ENCODE results near the gene CD209. TPM values are rescaled to one million over a fixed set of nuclear protein-coding genes. Genes with fewer than 3 reads are reported as not detected.

Gene CD209
- total RNA-seq, 6 experiments from 2014 or later = not detected

- peaks cover 28% of the 10 kb centered on the region for H3K27me3 Mint-ChIP-seq (ENCODE audit: insufficient read depth)
- no peaks in the 10 kb centered on the region for H3K36me3 Mint-ChIP-seq (ENCODE audit: low read depth)
- no peak overlapping the region for H3K27ac Mint-ChIP-seq
- no peaks in the 10 kb centered on the region; the same call in 1 of the 2 replicates for H3K9me3 Mint-ChIP-seq
- no peaks in the 10 kb centered on the region for H3K4me1 Mint-ChIP-seq (ENCODE audit: low read depth)
- no peak for DNase-seq
- no peak for TF ChIP-seq CTCF (IDR thresholded peaks at IDR 0.05)
- H3K4me3 Mint-ChIP-seq = no peak overlapping the region
Observed at GRCh38 chr19:7731615-7732014, 15.7 kb downstream of the CD209 start.

DNA sequence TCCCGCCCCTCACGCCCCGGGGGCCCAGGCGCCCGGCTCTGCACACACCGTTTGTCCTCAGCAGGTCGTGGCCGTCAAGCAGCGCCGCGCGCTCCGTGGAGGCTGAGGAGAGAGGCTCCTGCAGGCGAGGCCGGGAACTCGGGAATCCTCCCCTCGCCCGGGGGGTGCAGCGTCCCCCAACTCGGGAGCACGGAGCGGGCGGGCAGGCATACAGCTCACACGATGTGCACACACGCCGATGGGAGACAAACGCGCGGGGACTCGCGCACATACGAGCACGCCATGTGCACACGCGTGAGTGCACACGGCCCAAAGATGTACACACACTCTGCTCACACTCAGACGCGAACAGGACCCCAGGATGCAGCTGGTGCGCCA is 16.1 kb downstream of the CD209 start:
- no peaks in the 10 kb centered on the region for H3K36me3 Mint-ChIP-seq (ENCODE audit: low read depth)
- DNase-seq = no peak
- H3K9me3 Mint-ChIP-seq = no peaks in the 10 kb centered on the region; the same call in 1 of the 2 replicates
- no peak overlapping the region for H3K4me3 Mint-ChIP-seq
- no peaks in the 10 kb centered on the region for H3K4me1 Mint-ChIP-seq (ENCODE audit: low read depth)
- peaks cover 27% of the 10 kb centered on the region for H3K27me3 Mint-ChIP-seq (ENCODE audit: insufficient read depth)
- no peak for TF ChIP-seq CTCF (IDR thresholded peaks at IDR 0.05)
- no peak overlapping the region for H3K27ac Mint-ChIP-seq

DNA sequence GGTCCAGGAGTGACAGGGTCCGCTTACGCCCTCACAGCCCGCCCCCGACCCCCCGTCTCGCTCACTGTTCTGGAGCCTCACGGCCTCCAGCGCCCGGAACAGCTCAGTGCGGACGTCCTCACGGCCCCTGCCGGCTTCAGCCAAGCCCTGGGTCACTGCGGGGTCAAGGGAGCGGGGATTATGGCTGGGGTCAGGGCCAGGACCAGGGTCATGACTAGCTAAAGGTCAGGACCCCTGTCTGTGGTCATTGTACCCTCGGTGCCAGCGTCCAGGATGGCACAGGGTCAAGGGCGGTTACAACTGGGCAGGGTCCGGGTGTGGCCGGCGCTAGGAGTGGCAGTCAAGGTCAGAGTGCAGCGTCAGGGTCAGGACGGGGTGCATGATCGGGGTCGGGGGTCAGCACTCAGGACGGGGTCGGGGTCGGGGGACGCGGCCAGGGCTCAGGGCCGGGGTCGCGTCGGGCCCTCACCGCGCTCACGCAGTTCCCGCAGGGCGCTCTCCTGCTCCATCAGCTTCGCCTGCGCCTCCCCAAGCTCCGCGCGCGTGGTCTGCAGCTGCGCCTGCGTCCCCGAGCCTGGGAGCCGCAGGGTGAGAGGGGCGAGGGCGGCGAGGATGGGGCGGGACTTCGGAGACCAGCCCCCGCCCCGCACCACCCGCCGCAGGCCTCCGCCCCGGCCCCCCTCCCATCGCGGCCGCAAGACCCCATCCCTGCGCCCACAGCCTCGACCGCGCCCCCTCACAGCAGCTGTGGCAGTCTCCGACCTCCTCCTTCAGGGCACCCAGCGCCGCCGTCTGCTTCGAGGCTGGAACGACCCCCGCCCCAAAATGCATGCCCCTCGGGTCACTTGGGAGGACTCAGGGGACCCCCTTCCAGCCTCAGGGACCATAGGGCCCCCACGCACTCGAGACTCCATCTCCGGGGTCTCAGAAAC is 16.8 kb downstream of the CD209 start:
- H3K9me3 Mint-ChIP-seq = no peaks in the 10 kb centered on the region; the same call in 1 of the 2 replicates
- H3K36me3 Mint-ChIP-seq (ENCODE audit: low read depth) = no peaks in the 10 kb centered on the region
- H3K4me1 Mint-ChIP-seq (ENCODE audit: low read depth) = no peaks in the 10 kb centered on the region
- no peak overlapping the region for H3K27ac Mint-ChIP-seq
- H3K4me3 Mint-ChIP-seq = no peak overlapping the region
- DNase-seq = no peak
- peaks cover 27% of the 10 kb centered on the region for H3K27me3 Mint-ChIP-seq (ENCODE audit: insufficient read depth)
- TF ChIP-seq CTCF (IDR thresholded peaks at IDR 0.05) = no peak

GRCh38 chr19:7729831-7730285 is 17.5 kb downstream of the CD209 start:
- no peaks in the 10 kb centered on the region for H3K36me3 Mint-ChIP-seq (ENCODE audit: low read depth)
- DNase-seq = no peak
- peaks cover 32% of the 10 kb centered on the region for H3K27me3 Mint-ChIP-seq (ENCODE audit: insufficient read depth)
- no peak for TF ChIP-seq CTCF (IDR thresholded peaks at IDR 0.05)
- no peak overlapping the region for H3K4me3 Mint-ChIP-seq
- no peaks in the 10 kb centered on the region; the same call in 1 of the 2 replicates for H3K9me3 Mint-ChIP-seq
- H3K4me1 Mint-ChIP-seq (ENCODE audit: low read depth) = no peaks in the 10 kb centered on the region
- H3K27ac Mint-ChIP-seq = no peak overlapping the region

- Mint-ChIP-seq H3K27ac (no peak overlapping the region), H3K36me3 (ENCODE audit: low read depth) (no peaks in the 10 kb centered on the region), H3K4me3 (no peak overlapping the region), H3K27me3 (ENCODE audit: insufficient read depth) (peaks cover 34% of the 10 kb centered on the region), H3K9me3 (no peaks in the 10 kb centered on the region; the same call in 1 of the 2 replicates), H3K4me1 (ENCODE audit: low read depth) (no peaks in the 10 kb centered on the region)
- no peak for TF ChIP-seq CTCF (IDR thresholded peaks at IDR 0.05)
- no peak for DNase-seq
Observed at GRCh38 chr19:7729211-7729610, 18.1 kb downstream of the CD209 start.

Data from HFFc6 (cell line).